HG03095 (cell line): ENCODE results near the gene CYTH2.

Experiments
- ATAC-seq: cut with Tn5 transposase; IDR thresholded peaks from one replicate; pipeline ENCODE4 v1.9.1; 2021; ENCODE audit warnings: moderate library complexity; ENCODE audit not compliant: unreplicated experiment

Gene CYTH2

DNA sequence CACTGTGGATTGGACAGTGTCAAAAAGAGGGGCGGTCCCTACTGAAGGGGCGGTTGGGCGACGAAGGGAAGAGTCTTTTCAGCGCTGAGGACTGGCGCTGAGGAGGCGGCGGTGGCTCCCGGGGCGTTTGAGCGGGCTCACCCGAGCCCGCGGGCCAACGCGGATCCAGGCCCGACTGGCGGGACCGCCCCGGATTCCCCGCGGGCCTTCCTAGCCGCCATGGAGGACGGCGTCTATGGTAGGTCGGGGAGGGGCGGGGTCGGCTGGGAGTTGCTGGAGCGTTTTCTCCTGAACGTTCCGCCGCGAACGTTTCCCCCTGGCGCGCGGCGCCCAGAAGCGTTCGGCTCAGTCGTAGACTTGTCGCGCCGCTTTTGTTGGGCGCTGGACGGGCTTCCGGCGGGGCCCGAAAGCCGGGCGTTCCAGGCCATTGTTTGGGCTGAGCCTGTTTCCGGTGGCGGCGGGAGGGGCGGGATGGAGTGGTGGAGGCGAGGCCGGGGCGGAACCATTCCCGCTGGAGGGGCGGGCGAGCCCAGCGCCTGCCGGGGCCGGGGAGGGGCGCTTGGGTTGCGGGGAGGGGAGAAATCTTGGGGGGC is at the start of gene CYTH2:
Gene CYTH2, plus strand, starts transcription at position 81 of the 593 bp plus-strand sequence. Its CDS starts 139 bp downstream, at position 220.
- ATAC-seq = peak; percentile 14

DNA sequence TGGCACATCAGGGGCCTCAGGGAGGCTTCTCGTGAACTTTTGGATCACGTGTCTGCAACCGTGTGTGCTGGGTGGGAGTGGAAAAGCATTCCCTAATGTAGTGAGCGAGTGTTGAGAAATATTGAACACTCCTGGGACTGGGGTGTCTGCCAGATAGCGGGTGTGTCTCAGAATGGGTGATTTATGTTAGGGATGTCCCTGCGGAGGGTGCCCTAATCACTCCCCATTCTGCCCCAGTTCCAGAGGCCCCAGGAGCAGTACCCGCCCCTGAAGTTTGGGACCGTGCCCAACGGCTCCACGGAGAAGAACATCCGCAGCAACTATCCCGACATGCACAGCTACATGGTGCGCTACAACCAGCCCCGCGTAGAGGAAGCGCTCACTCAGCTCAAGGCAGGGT is 47.6 kb upstream of the CYTH2 start:
- no peak for ATAC-seq

GRCh38 chr19:48424694-48425219 is 44.4 kb upstream of the CYTH2 start:
- no peak for ATAC-seq

- ATAC-seq = no peak
Measured at GRCh38 chr19:48428670-48429069, 40.5 kb upstream of the CYTH2 start.

DNA sequence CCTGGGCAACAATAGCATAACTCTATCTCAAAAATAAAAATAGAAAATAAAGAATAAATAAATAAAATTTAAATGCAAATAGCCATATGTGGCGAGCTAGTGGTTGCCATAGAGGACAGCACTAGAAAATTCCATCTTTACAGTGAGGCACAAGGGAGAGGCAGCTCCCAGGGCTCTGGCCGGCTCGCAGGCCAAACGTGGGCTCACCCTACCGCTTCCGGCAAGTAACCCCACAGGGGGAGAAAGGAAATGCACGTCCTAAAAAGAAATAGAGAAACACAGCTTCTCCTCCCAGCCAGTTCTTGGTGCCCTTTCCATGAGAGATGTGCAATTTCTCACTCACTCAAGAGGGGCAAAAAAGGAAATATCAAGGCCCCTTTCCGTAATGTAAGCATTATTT is 35.8 kb upstream of the CYTH2 start:
- ATAC-seq = no peak

GRCh38 chr19:48436586-48436985 is 32.6 kb upstream of the CYTH2 start:
- no peak for ATAC-seq

- ATAC-seq = no peak
Measured at GRCh38 chr19:48441360-48442050, 27.7 kb upstream of the CYTH2 start.

DNA sequence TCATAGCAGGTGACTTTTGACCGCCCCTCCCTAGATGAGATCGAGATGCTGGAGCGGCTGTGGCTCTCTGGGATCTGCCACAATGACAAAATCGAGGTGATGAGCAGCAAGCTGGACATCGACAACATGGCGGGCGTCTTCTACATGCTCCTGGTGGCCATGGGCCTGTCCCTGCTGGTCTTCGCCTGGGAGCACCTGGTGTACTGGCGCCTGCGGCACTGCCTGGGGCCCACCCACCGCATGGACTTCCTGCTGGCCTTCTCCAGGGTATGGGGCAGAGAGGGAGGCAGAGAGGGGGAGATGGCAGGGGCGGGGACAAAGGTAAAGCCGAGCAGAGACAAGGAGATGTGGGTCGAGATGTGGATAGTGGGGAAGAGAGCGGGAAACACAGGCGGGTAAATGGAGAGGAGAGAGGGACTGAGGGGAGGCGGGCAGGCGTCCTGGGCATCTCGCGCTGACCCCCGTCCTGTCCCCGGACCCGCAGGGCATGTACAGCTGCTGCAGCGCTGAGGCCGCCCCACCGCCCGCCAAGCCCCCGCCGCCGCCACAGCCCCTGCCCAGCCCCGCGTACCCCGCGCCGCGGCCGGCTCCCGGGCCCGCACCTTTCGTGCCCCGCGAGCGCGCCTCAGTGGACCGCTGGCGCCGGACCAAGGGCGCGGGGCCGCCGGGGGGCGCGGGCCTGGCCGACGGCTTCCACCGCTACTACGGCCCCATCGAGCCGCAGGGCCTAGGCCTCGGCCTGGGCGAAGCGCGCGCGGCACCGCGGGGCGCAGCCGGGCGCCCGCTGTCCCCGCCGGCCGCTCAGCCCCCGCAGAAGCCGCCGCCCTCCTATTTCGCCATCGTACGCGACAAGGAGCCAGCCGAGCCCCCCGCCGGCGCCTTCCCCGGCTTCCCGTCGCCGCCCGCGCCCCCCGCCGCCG is 26.8 kb upstream of the CYTH2 start:
- ATAC-seq = no peak

DNA sequence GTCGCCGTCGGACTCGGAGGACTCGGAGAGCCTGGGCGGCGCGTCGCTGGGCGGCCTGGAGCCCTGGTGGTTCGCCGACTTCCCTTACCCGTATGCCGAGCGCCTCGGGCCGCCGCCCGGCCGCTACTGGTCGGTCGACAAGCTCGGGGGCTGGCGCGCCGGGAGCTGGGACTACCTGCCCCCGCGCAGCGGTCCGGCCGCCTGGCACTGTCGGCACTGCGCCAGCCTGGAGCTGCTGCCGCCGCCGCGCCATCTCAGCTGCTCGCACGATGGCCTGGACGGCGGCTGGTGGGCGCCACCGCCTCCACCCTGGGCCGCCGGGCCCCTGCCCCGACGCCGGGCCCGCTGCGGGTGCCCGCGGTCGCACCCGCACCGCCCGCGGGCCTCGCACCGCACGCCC is 25.9 kb upstream of the CYTH2 start:
- no peak for ATAC-seq

DNA sequence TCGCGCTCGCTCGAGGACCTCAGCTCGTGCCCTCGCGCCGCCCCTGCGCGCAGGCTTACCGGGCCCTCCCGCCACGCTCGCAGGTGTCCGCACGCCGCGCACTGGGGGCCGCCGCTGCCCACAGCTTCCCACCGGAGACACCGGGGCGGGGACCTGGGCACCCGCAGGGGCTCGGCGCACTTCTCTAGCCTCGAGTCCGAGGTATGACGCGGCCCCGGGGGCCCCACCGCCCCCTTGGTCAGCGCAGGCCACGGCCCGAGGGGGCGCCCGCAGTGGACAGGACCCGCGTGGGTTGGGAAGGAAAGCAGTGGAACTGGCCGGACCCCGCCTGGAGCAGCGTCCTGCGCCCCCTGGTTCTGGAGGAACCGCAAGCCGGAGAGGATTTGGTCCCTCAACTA is 25.4 kb upstream of the CYTH2 start:
- no peak for ATAC-seq

DNA sequence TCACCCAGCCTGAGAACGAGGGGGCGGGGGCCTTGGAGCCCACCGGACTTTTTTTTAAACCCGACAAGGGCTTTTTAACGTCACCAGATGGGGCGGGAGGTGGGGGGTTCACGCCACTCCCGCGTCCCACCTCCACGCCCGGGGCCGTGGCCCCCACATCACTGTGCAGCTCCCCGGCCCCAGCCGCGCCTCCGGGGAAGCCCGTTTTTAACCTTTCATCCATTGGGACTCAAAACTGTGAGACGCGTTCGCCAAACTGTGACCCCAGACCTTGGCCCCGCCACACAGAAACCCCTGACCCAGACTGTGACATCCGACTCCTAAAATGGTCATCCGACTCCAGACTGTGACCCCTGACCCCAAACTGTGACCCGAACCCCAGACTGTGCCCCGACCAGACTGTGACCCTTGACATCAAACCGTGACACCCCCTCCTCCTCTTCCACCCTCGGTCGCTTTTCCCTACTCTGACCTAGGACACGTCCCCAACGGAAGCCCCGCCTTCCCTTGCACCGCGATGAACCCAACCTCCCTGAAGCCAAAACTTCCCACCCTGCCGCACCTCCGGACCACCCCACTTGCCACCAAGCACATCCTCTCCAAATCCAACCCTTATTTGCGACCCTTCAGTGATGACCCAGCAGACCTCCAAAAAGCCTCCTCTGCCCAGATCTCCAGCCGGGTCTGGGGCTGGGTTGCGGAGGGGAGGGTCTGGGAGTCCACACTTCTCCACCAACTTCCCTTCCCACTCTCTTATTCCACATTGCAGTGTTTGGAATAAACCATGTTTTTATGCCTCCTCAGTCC is 24.8 kb upstream of the CYTH2 start:
- ATAC-seq = no peak

DNA sequence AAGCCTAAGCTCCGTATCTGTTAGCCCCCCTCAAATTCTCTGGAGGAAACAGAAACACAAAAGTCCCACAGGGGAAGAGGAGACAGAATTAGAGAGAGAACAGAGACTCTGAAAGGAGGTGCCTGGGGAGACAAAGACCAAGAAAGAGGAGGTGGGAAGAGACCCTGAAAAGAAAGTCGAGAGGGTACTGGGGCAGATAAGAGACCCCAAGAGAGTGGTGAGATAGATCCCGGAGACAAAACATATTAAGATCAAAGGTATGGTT is 24.3 kb upstream of the CYTH2 start:
- no peak for ATAC-seq

- ATAC-seq = peak; percentile 8
Measured at GRCh38 chr19:48445256-48445605, 23.9 kb upstream of the CYTH2 start.

DNA sequence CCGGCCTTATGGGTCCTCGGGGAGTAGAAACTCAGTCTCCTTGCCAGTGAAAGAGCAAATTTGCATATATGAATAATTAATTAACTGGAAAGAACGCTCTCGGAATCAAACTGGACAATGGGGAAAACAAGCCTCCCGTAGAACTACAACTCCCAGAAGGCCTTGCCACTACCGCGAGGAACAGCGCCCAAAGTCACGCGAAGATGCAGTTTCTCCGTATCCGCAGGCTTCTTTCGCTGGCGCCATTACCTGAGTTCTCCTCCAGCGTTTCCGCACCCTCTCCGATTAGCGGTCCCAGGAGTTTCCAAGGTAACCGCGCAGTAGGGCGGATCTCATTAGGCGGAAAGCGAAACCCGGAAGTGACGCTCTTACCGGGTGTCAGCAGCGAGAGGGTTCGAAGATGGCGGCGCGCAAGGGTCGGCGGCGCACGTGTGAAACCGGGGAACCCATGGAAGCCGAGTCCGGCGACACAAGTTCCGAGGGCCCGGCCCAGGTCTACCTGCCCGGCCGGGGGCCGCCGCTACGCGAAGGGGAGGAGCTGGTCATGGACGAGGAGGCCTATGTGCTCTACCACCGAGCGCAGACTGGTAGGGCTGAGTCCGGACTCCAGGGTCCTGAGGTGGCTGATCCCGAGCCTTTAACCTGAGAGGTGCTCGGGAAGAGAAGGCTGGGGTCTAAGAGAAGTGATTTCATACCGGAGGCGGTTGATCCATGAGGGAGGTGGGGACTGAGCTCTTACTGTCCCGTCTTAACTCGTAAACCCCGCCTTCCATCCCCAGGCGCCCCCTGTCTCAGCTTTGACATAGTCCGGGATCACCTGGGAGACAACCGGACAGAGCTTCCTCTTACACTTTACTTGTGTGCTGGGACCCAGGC is 23.3 kb upstream of the CYTH2 start, which contains the start of gene GRWD1:
Gene GRWD1, plus strand, starts transcription at position 378 of the 876 bp plus-strand sequence. Its CDS starts 23 bp downstream, at position 401.
- peak; percentile 78 for ATAC-seq

- no peak for ATAC-seq
Measured at GRCh38 chr19:48446579-48446978, 22.6 kb upstream of the CYTH2 start.

GRCh38 chr19:48448563-48448962 is 20.6 kb upstream of the CYTH2 start:
- no peak for ATAC-seq

- ATAC-seq = no peak
Measured at GRCh38 chr19:48450441-48450840, 18.7 kb upstream of the CYTH2 start.

DNA sequence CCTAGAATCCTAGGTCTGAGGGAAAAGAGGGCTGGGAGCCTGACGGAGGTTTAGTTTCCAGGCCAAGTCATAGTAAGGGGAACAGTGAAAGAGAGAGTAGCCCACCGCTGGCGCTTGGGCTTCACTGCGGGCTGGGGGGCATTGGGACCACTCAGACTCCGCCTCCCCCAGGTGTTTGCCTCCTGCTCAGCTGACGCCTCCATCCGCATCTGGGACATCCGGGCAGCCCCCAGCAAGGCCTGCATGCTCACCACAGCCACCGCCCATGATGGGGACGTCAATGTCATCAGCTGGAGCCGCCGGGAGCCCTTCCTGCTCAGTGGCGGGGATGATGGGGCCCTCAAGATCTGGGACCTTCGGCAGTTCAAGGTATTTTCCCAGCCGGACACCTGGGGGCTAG is 18.3 kb upstream of the CYTH2 start:
- ATAC-seq = no peak

GRCh38 chr19:48451624-48452023 is 17.5 kb upstream of the CYTH2 start:
- ATAC-seq = no peak
